Stromal cell of bone marrow (primary cell): ENCODE measurements around the gene TMEM101.
"Not testable (repeated sequence)": the region's sequence is repeated elsewhere in the genome, so short reads cannot be mapped to it uniquely, and the experiment has no call there.

Source experiments
- DNase-seq: peaks from one replicate; pipeline ENCODE4 v3.0.0-alpha.2; 2012; ENCODE audit warnings: low read depth

The TMEM101 gene

GRCh38 chr17:44014437-44015172 lies at the start of gene TMEM101:
TSS of gene TMEM101 (minus strand) at chr17:44014963. CDS start at chr17:44014952, 11 bp downstream.
- peak; percentile 87 for DNase-seq

GRCh38 chr17:44063704-44064639 lies 49.2 kb upstream of the TMEM101 start:
- no peak for DNase-seq

DNA sequence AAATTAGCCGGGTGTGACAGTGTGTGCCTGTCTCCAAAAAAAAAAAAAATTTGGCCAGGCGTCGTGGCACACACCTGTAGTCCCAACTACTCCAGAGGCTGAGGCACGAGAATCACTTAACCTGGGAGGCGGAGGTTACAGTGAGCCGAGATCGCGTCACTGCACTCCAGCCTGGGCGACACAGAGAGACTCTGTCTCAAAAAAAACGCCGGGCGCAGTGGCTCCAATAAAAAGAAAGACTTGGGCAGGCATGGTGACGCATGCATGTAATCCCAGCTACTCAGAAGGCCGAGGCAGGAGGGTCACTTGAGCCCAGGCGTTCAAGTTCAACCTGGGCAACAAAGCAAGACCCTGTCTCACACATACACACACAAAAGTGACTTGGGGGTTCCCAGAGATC lies 48.1 kb upstream of the TMEM101 start:
- no peak for DNase-seq

- DNase-seq = no peak
Measured at GRCh38 chr17:44061446-44061845, 46.7 kb upstream of the TMEM101 start.

DNA sequence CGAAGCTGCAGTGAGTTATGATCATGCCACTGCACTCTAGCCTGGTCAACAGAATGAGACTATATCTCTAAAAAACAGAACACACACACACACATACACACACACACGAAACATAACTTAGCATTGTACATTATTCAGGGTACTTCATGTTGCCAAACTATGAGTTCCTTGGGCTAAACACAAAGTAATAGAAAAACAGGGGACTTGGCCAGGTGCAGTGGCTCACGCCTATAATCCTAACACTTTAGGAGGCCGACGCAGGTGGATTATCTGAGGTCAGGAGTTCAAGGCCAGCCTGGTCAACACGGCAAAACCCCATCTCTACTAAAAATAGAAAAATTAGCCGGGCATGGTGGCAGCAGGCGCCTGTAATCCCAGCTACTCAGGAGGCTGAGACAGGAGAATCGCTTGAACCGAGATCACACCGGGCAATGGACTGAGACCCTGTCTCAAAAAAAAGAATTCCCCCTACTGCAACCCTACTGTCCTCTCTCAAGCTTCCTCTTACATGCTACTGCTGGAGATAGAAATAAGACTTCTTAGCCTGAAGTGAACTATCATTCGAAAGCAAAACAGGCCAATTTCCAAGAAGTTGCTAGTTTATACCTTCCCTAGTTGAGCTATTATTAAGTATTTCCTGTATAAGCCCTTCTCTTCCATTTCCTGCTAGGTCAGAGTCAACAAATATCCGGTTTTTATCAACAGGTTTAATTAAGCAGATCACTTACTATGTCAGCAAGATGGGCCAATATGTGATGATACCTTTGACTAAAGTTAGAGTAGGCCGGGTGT lies 44.5 kb upstream of the TMEM101 start:
- DNase-seq = no peak

- no peak for DNase-seq
Measured at GRCh38 chr17:44053125-44053872, 38.5 kb upstream of the TMEM101 start.

- no peak for DNase-seq
Measured at GRCh38 chr17:44049294-44050060, 34.7 kb upstream of the TMEM101 start.

GRCh38 chr17:44046893-44047292 lies 32.1 kb upstream of the TMEM101 start:
- not testable (repeated sequence) for DNase-seq

DNA sequence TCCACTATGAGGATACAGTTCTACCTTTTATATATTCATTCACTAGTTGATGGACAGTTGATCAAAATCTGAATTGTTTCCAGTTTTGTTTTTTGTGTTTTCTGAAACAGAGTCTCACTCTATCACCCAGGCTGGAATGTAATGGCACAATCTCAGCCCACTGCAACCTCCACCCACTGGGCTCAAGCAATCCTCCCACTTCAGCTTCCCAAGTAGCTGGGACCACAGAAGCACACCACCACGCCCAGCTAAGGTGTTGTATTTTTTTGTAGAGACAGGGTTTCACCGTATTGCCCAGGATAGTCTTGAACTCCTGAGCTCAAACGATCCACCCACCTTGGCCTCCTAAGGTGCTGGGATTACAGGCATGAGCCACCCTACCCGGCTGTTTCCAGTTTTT lies 30.7 kb upstream of the TMEM101 start:
- DNase-seq = no peak

DNA sequence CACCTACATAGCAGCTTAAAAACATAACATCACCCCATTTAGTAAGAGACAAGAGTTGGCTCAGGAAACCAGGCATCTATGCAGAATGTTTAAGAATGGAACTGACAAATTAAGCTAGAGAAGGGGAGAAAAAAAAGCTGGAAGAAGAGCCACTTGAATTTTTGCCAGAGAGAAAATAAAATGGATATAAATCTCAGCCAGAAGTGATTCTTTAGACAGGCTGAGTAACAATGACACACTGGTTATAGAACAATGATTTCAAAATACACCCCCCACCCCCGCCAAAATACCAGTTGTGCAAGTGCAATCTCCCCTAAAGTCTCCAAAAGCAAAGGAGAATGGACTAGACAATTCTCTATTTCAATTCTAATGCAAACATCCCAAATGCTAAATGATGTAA lies 29.3 kb upstream of the TMEM101 start:
- peak; percentile 52 for DNase-seq

- DNase-seq = peak; percentile 65
Measured at GRCh38 chr17:44043272-44043696, 28.5 kb upstream of the TMEM101 start.

- no peak for DNase-seq
Measured at GRCh38 chr17:44039829-44040635, 25.3 kb upstream of the TMEM101 start.

DNA sequence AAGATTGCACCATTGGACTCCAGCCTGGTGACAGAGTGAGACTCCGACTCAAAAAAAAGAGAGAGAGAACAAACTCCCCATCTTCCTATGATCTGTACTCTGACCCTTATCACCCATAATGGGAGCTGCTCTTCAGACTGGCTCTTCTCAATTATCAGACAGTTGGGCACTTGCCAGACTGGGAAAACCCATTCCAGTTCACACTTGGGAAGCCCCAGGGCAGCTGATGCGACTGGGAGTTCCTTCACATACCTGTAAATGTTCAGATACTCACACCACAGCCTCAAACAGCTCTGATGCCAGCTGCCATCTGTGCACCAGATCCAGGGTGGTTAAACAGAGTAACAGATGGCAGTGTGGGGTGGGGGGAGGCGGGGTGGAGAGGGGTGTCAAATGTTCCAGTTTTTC lies 23.8 kb upstream of the TMEM101 start:
- no peak for DNase-seq

GRCh38 chr17:44037471-44037870 lies 22.7 kb upstream of the TMEM101 start:
- no peak for DNase-seq

- not testable (repeated sequence) for DNase-seq
Measured at GRCh38 chr17:44034688-44035087, 19.9 kb upstream of the TMEM101 start.

- no peak for DNase-seq
Measured at GRCh38 chr17:44033861-44034408, 19.2 kb upstream of the TMEM101 start.

DNA sequence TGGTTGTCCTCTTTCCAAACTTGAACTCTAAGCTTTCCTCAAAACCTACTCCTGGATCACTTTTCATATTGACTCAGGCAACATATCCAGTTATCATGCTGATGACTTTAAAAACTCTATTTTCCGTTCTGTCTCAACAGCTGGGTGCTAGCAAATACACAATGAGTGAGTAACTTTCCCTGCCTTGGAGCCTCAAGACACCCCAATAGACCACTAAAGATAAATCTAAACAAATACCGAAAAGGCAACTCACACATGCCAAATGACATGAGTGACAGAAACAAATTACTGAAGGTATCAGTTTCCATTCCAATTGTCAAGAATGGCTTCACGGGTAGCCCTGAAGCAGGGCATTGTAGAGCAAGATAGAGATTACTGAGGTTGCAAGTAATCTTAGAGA lies 15.7 kb upstream of the TMEM101 start:
- no peak for DNase-seq

GRCh38 chr17:44029736-44030135 lies 15.0 kb upstream of the TMEM101 start:
- DNase-seq = no peak

DNA sequence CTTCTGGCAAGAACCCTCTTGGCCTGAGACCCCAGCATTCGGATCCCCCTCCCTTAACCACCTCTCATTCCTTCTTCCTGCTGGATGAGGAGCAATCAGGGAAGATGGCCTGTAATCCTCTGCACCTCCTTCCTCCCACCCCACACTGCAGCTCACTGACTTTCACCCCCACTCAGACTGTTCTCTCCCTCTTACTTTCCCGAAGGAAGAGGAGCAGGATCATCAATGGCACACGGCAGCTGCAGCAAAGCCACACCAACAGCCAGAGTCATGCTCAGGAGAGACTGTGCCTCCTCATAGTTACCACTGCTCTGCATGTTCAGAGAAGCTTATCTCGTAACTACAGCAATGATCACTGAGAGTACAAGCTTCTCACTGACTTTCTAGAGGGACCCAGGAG lies 10.1 kb upstream of the TMEM101 start:
- no peak for DNase-seq

- DNase-seq = no peak
Measured at GRCh38 chr17:44024271-44024663, 9.5 kb upstream of the TMEM101 start.
